NOMO-1 (cell line): ENCODE measurements around the gene PRDM1.
"Not testable (repeated sequence)": the region's sequence is repeated elsewhere in the genome, so short reads cannot be mapped to it uniquely, and the experiment has no call there.

Experiments used
- DNase-seq, 2 experiments: peaks; one replicate each; lab custom pipeline; 2025; ENCODE audit not compliant: unreplicated experiment in 2 of 2; lab: John Stamatoyannopoulos, UW

Gene PRDM1

GRCh38 chr6:106134906-106135634 lies 48.9 kb downstream of the PRDM1 start:
- DNase-seq: peak in 1 of 2 experiments; percentile 62

DNA sequence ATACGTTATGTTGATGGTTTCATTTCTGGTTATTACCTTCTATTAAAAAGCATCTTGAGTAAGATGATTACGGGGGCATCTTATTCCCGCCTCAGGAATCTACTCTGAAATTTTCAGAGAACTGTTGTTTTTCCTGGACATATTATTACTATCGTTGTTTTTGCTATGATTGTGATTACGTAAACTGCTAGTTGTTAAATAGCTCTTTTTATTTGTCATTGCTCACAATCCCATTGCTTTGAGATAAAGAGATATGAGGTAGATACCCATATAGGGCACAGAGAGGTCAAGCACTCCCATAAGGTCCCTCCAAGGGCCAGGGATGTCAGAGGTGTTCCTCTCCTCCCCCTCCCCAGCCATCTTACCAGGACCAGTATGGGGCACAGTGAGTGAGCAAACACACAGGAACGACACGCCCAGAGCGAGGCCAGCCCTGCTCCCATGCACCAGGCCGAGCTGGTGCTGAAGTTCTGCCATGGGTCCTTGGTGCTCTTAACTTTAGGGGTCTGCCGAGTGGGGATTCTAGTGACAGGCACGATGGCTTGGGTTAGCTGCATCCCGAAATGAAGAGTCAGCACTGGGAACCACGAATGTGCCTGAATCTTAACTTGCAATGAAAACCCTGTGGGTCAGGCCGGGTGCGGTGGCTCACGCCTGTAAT lies 49.9 kb downstream of the PRDM1 start:
- no peak for DNase-seq

DNA sequence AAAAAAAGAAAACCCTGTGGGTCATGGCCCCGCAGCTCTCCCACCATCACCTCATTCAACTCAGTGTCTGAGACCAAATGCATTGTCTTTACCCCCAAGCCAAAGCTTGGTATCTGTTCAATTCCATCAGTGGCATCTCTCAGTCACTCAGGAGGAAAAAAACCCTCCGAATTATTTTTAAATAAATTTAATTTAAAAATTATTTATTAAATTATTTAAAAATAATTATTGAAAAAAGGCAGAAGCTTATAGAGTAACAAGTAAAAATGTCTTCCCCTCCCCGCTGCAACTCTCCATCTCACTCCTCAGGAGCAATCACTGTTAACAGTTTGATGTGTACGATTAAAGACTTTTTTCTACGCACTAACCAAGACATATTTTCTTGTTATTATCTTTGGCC lies 50.7 kb downstream of the PRDM1 start:
- no peak for DNase-seq

DNA sequence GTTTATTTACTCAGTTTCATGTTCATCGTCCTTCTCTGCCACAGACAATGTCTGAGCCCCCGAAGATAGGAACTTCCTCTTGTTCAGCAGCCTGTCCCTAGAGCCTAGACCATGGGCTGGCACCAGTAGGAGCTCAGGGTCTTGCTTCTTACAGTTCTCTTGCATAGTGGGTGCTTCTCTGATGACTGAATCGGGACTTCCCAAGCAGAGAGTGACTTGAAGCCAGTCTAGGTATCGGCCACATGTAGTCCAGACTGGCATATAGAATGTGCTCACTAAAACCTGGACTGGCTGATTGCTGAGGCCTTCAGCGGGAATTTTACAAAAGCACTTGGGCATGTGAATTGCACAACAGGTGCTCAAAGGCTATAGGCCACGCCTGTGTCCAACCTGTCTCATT lies 52.0 kb downstream of the PRDM1 start:
- no peak for DNase-seq

DNA sequence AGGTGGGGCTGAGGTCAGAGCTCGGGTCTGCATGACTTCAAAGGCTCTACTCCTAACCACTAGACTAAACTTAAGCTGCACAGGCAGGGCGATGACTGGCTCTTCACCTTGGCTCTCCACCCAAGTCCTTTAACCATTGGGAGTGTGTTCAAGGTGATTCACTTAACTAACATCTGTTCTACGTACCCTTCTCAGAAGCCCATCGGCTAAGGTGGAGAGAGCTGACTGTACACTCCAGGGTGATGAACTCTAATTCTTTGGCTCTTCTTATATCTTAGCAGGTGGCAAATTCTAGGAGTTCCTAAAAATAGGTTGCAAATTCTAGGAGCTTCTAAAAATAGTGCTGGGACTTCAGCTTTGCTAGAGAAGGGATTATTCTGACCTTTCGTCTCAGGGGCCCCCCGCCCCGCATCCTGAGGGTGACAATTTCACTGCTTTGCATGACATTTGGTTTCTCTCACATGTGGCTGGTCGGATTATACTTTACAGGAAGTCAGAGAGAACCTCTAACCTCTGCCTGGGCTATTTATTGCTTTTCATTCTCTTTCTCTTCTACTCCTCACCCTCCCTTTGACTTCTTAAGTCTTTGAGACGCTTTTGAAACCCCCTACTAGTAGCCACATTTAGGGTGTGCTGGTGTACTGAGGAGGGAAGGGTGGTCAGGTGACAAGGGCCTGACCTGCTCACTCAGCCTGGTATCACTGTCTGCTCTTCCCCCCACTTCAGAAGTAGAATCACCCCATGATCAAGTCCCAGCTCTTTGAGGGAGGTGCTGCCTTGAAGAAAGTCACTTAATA lies 55.5 kb downstream of the PRDM1 start:
- no peak for DNase-seq

- DNase-seq: no peak
Observed at GRCh38 chr6:106142876-106143431, 56.8 kb downstream of the PRDM1 start.

DNA sequence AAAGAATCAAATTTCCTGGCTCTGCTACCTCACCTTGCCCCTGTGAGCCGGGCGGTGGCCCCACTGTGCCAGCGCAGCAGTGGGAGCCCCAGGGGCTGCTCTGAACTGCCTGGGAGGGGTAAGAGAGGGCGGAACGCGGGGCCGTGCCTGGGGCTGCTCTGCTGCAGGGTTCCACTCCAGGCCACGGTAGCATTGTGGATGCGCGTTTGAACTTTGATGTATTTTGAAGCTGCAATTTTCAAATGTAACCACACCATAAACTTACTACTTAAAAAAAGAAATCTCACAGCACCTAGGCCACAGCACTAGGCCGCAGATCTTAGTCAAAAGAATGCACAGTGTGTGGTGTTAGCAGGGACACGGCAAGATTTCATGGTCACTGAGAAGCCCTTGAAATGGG lies 57.5 kb downstream of the PRDM1 start:
- no peak for DNase-seq

- no peak for DNase-seq
Observed at GRCh38 chr6:106145144-106145543, 59.0 kb downstream of the PRDM1 start.

GRCh38 chr6:106145741-106146227 lies 59.6 kb downstream of the PRDM1 start:
- DNase-seq: no peak

DNA sequence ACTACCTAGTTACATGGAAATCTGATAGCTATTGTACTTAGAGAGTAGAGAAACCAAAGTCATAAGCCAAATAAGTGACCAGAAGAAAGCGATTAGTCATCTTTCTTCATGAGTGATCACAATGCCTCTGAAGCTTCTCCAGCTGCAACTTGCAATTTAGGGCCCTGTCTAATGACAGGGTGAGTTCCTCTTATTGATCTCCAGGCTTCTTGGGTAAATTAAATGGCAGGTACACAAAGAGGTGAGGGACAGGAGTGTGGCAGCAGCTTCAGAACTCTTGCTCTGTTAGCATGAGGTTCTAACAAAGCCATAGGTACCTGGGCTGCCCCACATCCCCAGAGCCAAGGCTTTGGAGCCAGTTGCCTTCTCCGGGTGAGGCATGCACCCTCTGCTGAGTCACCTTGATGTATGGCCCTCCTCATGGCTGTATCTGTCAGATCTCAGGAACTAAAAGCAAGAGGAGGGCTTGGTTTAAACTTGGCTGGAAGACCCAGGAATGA lies 60.8 kb downstream of the PRDM1 start:
- peak; percentile 49 to 52 for DNase-seq

GRCh38 chr6:106147476-106147875 lies 61.3 kb downstream of the PRDM1 start:
- DNase-seq: no peak

DNA sequence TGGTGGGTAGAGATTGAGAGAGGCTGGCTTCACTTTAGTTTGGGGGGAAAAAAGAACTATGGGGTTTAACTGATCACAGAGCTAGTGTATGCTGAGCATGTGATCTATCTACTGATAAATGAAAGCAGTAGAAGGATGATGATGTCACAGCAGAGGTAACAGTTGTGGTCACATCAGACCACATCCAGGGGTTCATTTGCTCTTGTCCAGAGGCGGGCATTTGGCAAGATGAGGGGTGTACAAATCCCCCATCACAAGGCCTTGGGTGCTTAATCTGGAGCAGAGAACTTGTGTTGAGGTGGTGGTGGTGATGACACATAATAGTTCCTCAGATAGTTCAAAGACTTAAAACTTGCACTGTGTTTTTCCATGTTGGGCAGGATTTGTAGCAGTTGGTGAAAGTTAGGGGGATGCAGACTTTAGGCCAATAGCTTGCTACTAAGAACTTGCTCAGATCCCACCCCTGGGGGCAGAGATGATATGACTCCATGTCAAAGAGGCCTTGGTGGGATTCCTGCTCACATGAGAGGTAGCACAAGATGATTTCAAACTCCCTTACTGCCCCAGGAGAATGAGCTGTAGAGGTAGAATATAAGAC lies 63.4 kb downstream of the PRDM1 start:
- DNase-seq: no peak

DNA sequence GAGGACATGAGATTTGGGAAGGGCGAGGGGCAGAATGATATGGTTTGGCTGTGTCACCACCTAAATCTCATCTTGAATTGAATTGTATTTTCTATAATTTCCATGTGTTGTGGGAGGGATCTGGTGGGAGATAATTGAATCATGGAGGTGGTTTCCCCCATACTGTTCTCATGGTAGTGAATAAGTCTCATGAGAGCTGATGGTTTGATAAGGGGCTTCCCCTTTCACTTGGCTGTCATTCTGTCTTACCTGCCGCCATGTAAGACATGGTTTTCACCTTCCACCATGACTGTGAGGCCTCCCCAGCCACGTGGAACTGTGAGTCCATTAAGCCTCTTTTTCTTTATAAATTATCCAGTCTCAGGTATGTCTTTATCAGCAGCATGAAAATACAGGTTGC lies 66.3 kb downstream of the PRDM1 start:
- not testable (repeated sequence) for DNase-seq

- DNase-seq: no peak
Observed at GRCh38 chr6:106152952-106153351, 66.8 kb downstream of the PRDM1 start.

GRCh38 chr6:106154326-106154725 lies 68.2 kb downstream of the PRDM1 start:
- DNase-seq: no peak

DNA sequence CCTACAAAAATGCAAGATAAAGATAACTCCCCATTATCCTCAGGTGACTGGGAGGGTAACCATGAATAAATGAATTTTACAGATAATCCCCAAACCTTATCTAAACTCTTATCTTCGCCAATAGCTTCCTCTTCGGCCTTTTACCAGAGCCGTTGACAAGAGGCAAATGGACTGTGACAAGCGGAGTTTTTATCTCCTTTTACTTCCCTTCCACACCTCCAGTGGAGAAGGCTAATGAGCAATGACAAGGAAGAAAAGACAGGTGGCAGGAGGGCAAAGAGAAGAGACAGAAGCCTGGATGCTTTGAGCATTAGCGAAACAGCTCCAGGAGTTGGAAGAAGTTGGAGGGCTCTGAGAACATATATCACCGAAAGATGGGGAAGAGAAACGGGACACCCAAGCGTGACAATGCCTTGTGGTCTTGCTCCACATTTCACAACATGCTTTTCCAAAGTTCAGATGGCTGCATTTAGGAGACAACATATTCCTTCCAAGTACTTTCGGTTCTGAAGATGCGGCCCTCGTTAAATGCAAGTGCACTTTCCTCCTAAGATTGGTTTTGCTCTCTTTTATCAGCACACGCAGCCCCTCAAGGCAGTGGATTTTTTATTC lies 69.2 kb downstream of the PRDM1 start:
- DNase-seq: peak; percentile 43 to 71

GRCh38 chr6:106156413-106156812 lies 70.3 kb downstream of the PRDM1 start:
- no peak for DNase-seq

DNA sequence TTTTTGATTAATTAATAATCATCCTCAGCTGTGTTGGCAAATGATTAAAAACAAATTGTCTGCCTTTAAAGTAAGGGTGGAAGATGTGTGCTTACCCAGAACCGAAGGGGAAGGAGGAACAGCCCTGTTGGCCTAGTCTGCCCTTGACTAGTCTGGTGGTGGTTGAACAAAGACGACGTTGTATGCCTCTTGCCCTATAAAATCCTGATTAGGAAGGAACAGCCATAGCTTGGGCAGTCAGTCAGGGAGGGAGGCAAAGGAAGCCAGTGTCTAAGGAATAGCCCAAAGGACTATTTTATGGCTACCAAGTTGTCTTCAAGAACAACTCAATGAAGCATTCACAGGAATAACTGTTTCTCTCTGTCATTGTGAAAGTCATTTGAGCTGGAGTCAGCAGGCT lies 70.7 kb downstream of the PRDM1 start:
- DNase-seq: no peak

- no peak for DNase-seq
Observed at GRCh38 chr6:106158816-106159215, 72.7 kb downstream of the PRDM1 start.
